ENCODE measurements around the gene SYVN1.

The SYVN1 gene

GRCh38 chr11:65136515-65137096 is 2.3 kb upstream of the SYVN1 start:
- no peak overlapping the region for H3K4me3 ChIP-seq (ENCODE audit: low read depth, low read length)
- in situ Hi-C loops (cut with HindIII; ENCODE audit: low sequenced_read_pairs): no loop called here
- no peak for TF ChIP-seq CTCF (IDR thresholded peaks at IDR 0.05; ENCODE audit: low read depth, low read length, missing control alignments)
- DNase-seq (ENCODE audit: low read depth): no peak

GRCh38 chr11:65135633-65136145 is 1.4 kb upstream of the SYVN1 start:
- in situ Hi-C loops (cut with HindIII; ENCODE audit: low sequenced_read_pairs): no loop called here
- peak overlapping the region; percentile 78 for H3K4me3 ChIP-seq (ENCODE audit: low read depth, low read length)
- DNase-seq (ENCODE audit: low read depth): no peak
- TF ChIP-seq CTCF (IDR thresholded peaks at IDR 0.05; ENCODE audit: low read depth, low read length, missing control alignments): no peak

DNA sequence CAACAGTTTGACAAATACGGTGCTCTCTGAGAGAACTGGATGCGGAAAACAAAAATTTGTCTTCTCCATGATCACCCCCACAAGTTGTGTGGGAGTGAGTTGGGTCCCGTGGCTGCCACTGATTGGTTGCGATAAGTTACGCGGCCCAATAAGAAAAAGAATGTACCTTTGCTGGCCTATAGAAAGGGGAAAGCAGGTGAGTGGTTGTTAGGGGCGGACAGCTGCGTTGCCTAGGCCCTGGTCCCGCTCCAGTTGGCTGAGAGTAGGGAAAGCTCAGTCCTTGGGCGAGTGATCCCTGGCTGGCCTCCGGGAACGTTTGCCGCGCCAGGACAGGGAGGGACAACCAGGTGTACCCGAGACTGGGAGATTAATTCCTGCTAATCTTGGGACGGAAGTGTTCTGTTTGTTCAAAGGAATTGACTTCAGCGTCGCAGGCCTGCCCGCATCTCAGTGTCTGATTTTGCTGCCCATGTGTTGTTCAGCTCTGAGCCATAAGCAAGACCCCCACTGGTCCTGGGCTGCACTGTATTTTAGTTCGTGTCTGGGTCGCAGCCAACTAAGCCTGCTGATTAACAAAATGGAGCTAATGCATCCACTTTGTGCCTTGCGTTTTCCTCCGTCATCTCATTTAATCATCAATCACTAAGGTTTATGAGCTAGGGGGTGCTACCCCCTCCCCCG is 773 bp upstream of the SYVN1 start:
- in situ Hi-C loops (cut with HindIII; ENCODE audit: low sequenced_read_pairs): no loop called here
- no peak for TF ChIP-seq CTCF (IDR thresholded peaks at IDR 0.05; ENCODE audit: low read depth, low read length, missing control alignments)
- DNase-seq (ENCODE audit: low read depth): peak; percentile 94
- peak overlapping the region; percentile 78 for H3K4me3 ChIP-seq (ENCODE audit: low read depth, low read length)

GRCh38 chr11:65133724-65134123 is 595 bp downstream of the SYVN1 start:
- TF ChIP-seq CTCF (IDR thresholded peaks at IDR 0.05; ENCODE audit: low read depth, low read length, missing control alignments): no peak
- H3K4me3 ChIP-seq (ENCODE audit: low read depth, low read length): peak overlapping the region; percentile 78
- DNase-seq (ENCODE audit: low read depth): no peak
- in situ Hi-C loops (cut with HindIII; ENCODE audit: low sequenced_read_pairs): no loop called here

- DNase-seq (ENCODE audit: low read depth): no peak
- in situ Hi-C loops (cut with HindIII; ENCODE audit: low sequenced_read_pairs): no loop called here
- TF ChIP-seq CTCF (IDR thresholded peaks at IDR 0.05; ENCODE audit: low read depth, low read length, missing control alignments): no peak
- H3K4me3 ChIP-seq (ENCODE audit: low read depth, low read length): peak overlapping the region; percentile 78
Measured at GRCh38 chr11:65132988-65133700, 1.2 kb downstream of the SYVN1 start.

DNA sequence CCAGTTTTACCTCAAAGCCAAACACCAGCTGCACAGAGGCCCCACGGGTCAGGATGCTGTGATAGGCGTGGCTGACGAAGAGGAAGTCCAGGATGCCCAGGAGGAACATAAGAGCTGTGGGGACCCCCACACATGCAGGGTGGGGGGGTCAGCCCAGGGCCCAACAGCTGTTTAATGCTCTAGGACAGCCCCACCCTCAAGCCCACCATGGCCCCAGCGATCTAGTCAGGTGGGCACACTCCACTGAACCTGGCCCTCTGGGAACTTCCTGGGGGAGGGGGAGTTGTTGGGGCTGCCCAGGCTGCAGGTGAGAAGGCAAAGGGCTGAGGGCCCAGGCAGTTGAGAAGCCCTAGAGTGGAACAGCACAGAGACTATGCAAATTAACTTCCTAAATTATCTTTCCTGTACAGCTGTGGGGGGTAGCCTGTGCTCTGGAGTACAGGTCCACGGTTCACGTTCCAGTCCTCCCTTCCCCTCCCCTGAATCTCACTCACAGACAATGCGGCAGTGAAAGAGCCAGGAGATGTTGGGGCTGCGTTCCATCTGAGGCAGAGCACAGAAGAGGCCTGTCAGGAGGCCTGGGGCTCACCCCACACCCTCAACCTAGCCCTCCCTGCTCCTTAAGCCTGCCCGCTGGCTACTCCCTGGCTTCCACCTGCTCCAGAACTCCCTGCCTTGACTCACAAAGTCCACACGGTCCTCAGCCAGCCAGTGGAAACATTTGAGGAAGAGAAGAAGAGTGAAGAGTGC is 1.9 kb downstream of the SYVN1 start:
- peak overlapping the region; percentile 78 for H3K4me3 ChIP-seq (ENCODE audit: low read depth, low read length)
- DNase-seq (ENCODE audit: low read depth): no peak
- no peak for TF ChIP-seq CTCF (IDR thresholded peaks at IDR 0.05; ENCODE audit: low read depth, low read length, missing control alignments)
- in situ Hi-C loops (cut with HindIII; ENCODE audit: low sequenced_read_pairs): no loop called here
